NCI-H2107 treated with DMSO at 0.1 percent for 48 hours (cell line): ENCODE results near the gene C13orf46.
A peak's percentile ranks its signal among the peaks of the same experiment; 100 is the strongest.
"Not testable (repeated sequence)": the region's sequence is repeated elsewhere in the genome, so short reads cannot be mapped to it uniquely, and the experiment has no call there.

Experiments
- DNase-seq: peaks from one replicate; lab custom pipeline; 2025; ENCODE audit not compliant: unreplicated experiment; lab: John Stamatoyannopoulos, UW

The C13orf46 gene

GRCh38 chr13:113973218-113974164 lies at the start of gene C13orf46:
C13orf46 (minus strand) TSS chr13:113974076; CDS start chr13:113973997, 79 bp downstream.
- no peak for DNase-seq

- DNase-seq = no peak
Measured at GRCh38 chr13:114022876-114023275, 49.0 kb upstream of the C13orf46 start.

GRCh38 chr13:114022309-114022669 lies 48.4 kb upstream of the C13orf46 start:
- no peak for DNase-seq

- peak; percentile 83 for DNase-seq
Measured at GRCh38 chr13:114021464-114022308, 47.8 kb upstream of the C13orf46 start.

- peak; percentile 83 for DNase-seq
Measured at GRCh38 chr13:114020750-114021463, 47.0 kb upstream of the C13orf46 start.

- DNase-seq = not testable (repeated sequence)
Measured at GRCh38 chr13:114020134-114020533, 46.3 kb upstream of the C13orf46 start.

- DNase-seq = no peak
Measured at GRCh38 chr13:114019367-114019766, 45.5 kb upstream of the C13orf46 start.

GRCh38 chr13:114018461-114019055 lies 44.7 kb upstream of the C13orf46 start:
- no peak for DNase-seq

GRCh38 chr13:114017966-114018365 lies 44.1 kb upstream of the C13orf46 start:
- DNase-seq = no peak

GRCh38 chr13:114017028-114017630 lies 43.3 kb upstream of the C13orf46 start:
- DNase-seq = no peak

GRCh38 chr13:114016321-114017027 lies 42.6 kb upstream of the C13orf46 start:
- no peak for DNase-seq

- DNase-seq = no peak
Measured at GRCh38 chr13:114015969-114016295, 42.1 kb upstream of the C13orf46 start.

- no peak for DNase-seq
Measured at GRCh38 chr13:114015111-114015968, 41.5 kb upstream of the C13orf46 start.

- DNase-seq = no peak
Measured at GRCh38 chr13:114013952-114014629, 40.2 kb upstream of the C13orf46 start.

GRCh38 chr13:114013336-114013735 lies 39.5 kb upstream of the C13orf46 start:
- no peak for DNase-seq

GRCh38 chr13:114012921-114013320 lies 39.0 kb upstream of the C13orf46 start:
- DNase-seq = no peak

- no peak for DNase-seq
Measured at GRCh38 chr13:114012141-114012540, 38.3 kb upstream of the C13orf46 start.

GRCh38 chr13:114011226-114011625 lies 37.4 kb upstream of the C13orf46 start:
- no peak for DNase-seq
